CD4-positive, alpha-beta T cell (primary cell): ENCODE measurements around the gene LRRC34. TPM values are rescaled to one million over a fixed set of nuclear protein-coding genes. Genes with fewer than 3 reads are reported as not detected.

Experiments used
- ATAC-seq: fragments of 200-7000 bp; cut with Tn5 transposase; one replicate; pipeline ENCODE4 v1.10.0; 2022; ENCODE audit warnings: mild to moderate bottlenecking; ENCODE audit not compliant: poor library complexity
- CTCF ChIA-PET: fragments of 350-600 bp; sonication (Branson Sonifier 250); formaldehyde crosslinking; loops from one replicate; lab custom pipeline; 2021; ENCODE audit warnings: antibody characterized with exemption, inconsistent platforms; lab: Charles Lee
- POLR2A ChIA-PET: fragments of 350-600 bp; sonication (Branson Sonifier 250); formaldehyde crosslinking; loops from one replicate; lab custom pipeline; 2021; ENCODE audit warnings: antibody characterized with exemption, inconsistent platforms; lab: Charles Lee
- DNase-seq, 14 experiments: peaks; one replicate each; pipeline ENCODE4 v3.0.0-alpha.2; 2013 to 2020; ENCODE audit warnings: mixed read lengths in 2 of 14
- H3K27ac ChIP-seq, 2 donors: one replicate each; pipeline versions ENCODE4 v1.5.1 to v1.7.0; 2013; ENCODE audit warnings: low read length in 2 of 2, low read depth in 1 of 2, mild to moderate bottlenecking in 1 of 2
- H3K27me3 ChIP-seq, 2 experiments: 1 replicate in 1 of 2; 2 replicates in 1 of 2; pipeline versions ENCODE4 v1.6.1 to v1.7.0; 2013; ENCODE audit warnings: low read length in 2 of 2, control low read depth in 1 of 2, mild to moderate bottlenecking in 1 of 2, moderate library complexity in 1 of 2; ENCODE audit not compliant: insufficient read depth in 2 of 2, control insufficient read depth in 1 of 2
- H3K36me3 ChIP-seq: one replicate; pipeline ENCODE4 v1.6.1; 2013; ENCODE audit warnings: low read length, control low read depth; ENCODE audit not compliant: insufficient read depth
- H3K4me1 ChIP-seq: one replicate; pipeline ENCODE4 v1.6.1; 2013; ENCODE audit warnings: low read length, control low read depth; ENCODE audit not compliant: insufficient read depth
- H3K4me3 ChIP-seq: one replicate; pipeline ENCODE4 v1.5.1; 2013; ENCODE audit warnings: mild to moderate bottlenecking, low read length, moderate library complexity
- H3K9me3 ChIP-seq, 2 experiments: 1 replicate in 1 of 2; 2 replicates in 1 of 2; pipeline versions ENCODE4 v1.6.1 to v1.7.0; 2013; ENCODE audit warnings: low read length in 2 of 2, mild to moderate bottlenecking in 2 of 2, control low read depth in 1 of 2, moderate library complexity in 1 of 2; ENCODE audit not compliant: control insufficient read depth in 1 of 2, insufficient read depth in 1 of 2
- H3K27ac Mint-ChIP-seq: one replicate; pipeline ENCODE4 v1.8.0; 2020; ENCODE audit warnings: mixed read lengths
- H3K27me3 Mint-ChIP-seq: one replicate; pipeline ENCODE4 v1.8.0; 2021; ENCODE audit warnings: mixed read lengths
- H3K36me3 Mint-ChIP-seq: one replicate; pipeline ENCODE4 v1.8.0; 2021; ENCODE audit warnings: low read depth, mixed read lengths
- H3K4me1 Mint-ChIP-seq: one replicate; pipeline ENCODE4 v1.8.0; 2021; ENCODE audit warnings: low read depth, mixed read lengths
- H3K4me3 Mint-ChIP-seq: one replicate; pipeline ENCODE4 v1.8.0; 2020; ENCODE audit warnings: mild to moderate bottlenecking, mixed read lengths
- H3K9me3 Mint-ChIP-seq: one replicate; pipeline ENCODE4 v1.8.0; 2020; ENCODE audit warnings: mixed read lengths
- CTCF ChIP-seq: fragments of 200-600 bp; IDR thresholded peaks from one replicate; pipeline ENCODE4 v1.8.0; 2022; ENCODE audit warnings: antibody characterized with exemption, mild to moderate bottlenecking
- intact Hi-C, 2 experiments: fragments of 100-400 bp; cut with DNase I in 1 of 2; cut with micrococcal nuclease in 1 of 2; formaldehyde crosslinking; loops; one replicate each; pipeline versions ENCODE4 v1.15.1 to v1.9.0; 2023 to 2025; cut with DNase I, micrococcal nuclease
- total RNA-seq, 174 experiments: library from RNA in 2 of 174; stranded (reverse) in 2 of 174; gene quantifications; one replicate each; pipeline ENCODE4 v1.2.3 and lab custom pipeline; 2021 to 2026

LRRC34 gene
- total RNA-seq, 2 experiments from 2014 or later, result 0.22 to 0.52 TPM

- CTCF ChIA-PET, result no interaction called here
- POLR2A ChIA-PET, result no interaction called here
These were observed 35.2 kb upstream of the LRRC34 start for GRCh38 chr3:169847896-169848295.

GRCh38 chr3:169846458-169847193, 33.9 kb upstream of the LRRC34 start:
- intact Hi-C loops, result no loop called here

More at GRCh38 chr3:169847896-169848295, 35.2 kb upstream of the LRRC34 start:
- no peak overlapping the region for H3K27ac Mint-ChIP-seq
- H3K4me1 ChIP-seq, result no peaks in the 10 kb centered on the region
- no peak overlapping the region for H3K27ac ChIP-seq
- no peak overlapping the region for H3K4me3 Mint-ChIP-seq
- no peak for ATAC-seq
- H3K36me3 ChIP-seq, result no peaks in the 10 kb centered on the region
- H3K9me3 Mint-ChIP-seq, result no peaks in the 10 kb centered on the region
- H3K4me1 Mint-ChIP-seq, result no peaks in the 10 kb centered on the region
- no peak overlapping the region for H3K4me3 ChIP-seq
- peaks cover 2% of the 10 kb centered on the region for H3K27me3 Mint-ChIP-seq
- H3K36me3 Mint-ChIP-seq, result no peaks in the 10 kb centered on the region
- H3K9me3 ChIP-seq, result no peaks in the 10 kb centered on the region
- TF ChIP-seq CTCF, result no peak
- no peaks in the 10 kb centered on the region for H3K27me3 ChIP-seq
- intact Hi-C loops, result no loop called here
- DNase-seq, result no peak

GRCh38 chr3:169842960-169843359, 30.3 kb upstream of the LRRC34 start:
- H3K27ac ChIP-seq, result no peak overlapping the region
- POLR2A ChIA-PET, result interaction anchor here (2.1 kb wide), 1 partner anchor 14 kb away, joined by 8 read pairs; no protein-coding TSS in a partner anchor
- intact Hi-C loops, result no loop called here

More at GRCh38 chr3:169846458-169847193, 33.9 kb upstream of the LRRC34 start:
- no peak for ATAC-seq
- no peak for DNase-seq
- POLR2A ChIA-PET, result no interaction called here
- no peak for TF ChIP-seq CTCF
- Histone ChIP-seq H3K4me1 (no peaks in the 10 kb centered on the region), H3K36me3 (no peaks in the 10 kb centered on the region), H3K4me3 (no peak overlapping the region), H3K27me3 (no peaks in the 10 kb centered on the region), H3K27ac (no peak overlapping the region), H3K9me3 (no peaks in the 10 kb centered on the region)
- Mint-ChIP-seq H3K27me3 (no peaks in the 10 kb centered on the region), H3K36me3 (no peaks in the 10 kb centered on the region), H3K4me1 (no peaks in the 10 kb centered on the region), H3K9me3 (no peaks in the 10 kb centered on the region), H3K4me3 (no peak overlapping the region), H3K27ac (no peak overlapping the region)
- CTCF ChIA-PET, result no interaction called here

More at GRCh38 chr3:169842960-169843359, 30.3 kb upstream of the LRRC34 start:
- Mint-ChIP-seq H3K27ac (no peak overlapping the region), H3K27me3 (peaks cover 8% of the 10 kb centered on the region), H3K9me3 (no peaks in the 10 kb centered on the region), H3K4me1 (no peaks in the 10 kb centered on the region), H3K4me3 (no peak overlapping the region), H3K36me3 (no peaks in the 10 kb centered on the region)
- ATAC-seq, result no peak
- CTCF ChIA-PET, result interaction anchor here (1.6 kb wide), 1 partner anchor 8 kb away, joined by 3 read pairs; no protein-coding TSS in a partner anchor
- H3K4me3 ChIP-seq, result no peak overlapping the region
- peaks cover 0 to 4% of the 10 kb centered on the region in 2 experiments for H3K27me3 ChIP-seq
- TF ChIP-seq CTCF, result no peak
- no peaks in the 10 kb centered on the region for H3K36me3 ChIP-seq
- H3K9me3 ChIP-seq, result no peaks in the 10 kb centered on the region
- no peaks in the 10 kb centered on the region for H3K4me1 ChIP-seq
- DNase-seq, result no peak
